ENCODE measurements around the gene HDAC7.

The HDAC7 gene

GRCh38 chr12:47733142-47733541 is 86.6 kb downstream of the HDAC7 start:
- H3K27me3 ChIP-seq (ENCODE audit: control insufficient read depth in 2 of 2, insufficient read depth in 2 of 2, low read length in 2 of 2): no peaks in the 10 kb centered on the region
- H3K4me1 ChIP-seq (ENCODE audit: control insufficient read depth in 2 of 2, insufficient read depth in 2 of 2, low read length in 2 of 2): peaks cover 16 to 17% of the 10 kb centered on the region in 2 donors
- H3K9me3 ChIP-seq (ENCODE audit: control insufficient read depth in 2 of 2, low read length in 2 of 2): no peaks in the 10 kb centered on the region
- no peak overlapping the region for H3K27ac ChIP-seq (ENCODE audit: low read depth in 2 of 2, low read length in 2 of 2)
- no peak overlapping the region for H3K4me3 ChIP-seq (ENCODE audit: low read length in 2 of 2)
- H3K36me3 ChIP-seq (ENCODE audit: control insufficient read depth in 2 of 2, insufficient read depth in 2 of 2, low read length in 2 of 2): no peaks in the 10 kb centered on the region
- no peak overlapping the region for H3K9ac ChIP-seq (ENCODE audit: low read depth in 1 of 2, low read length in 2 of 2)
